NCI-H748 (cell line): ENCODE data around the gene ARHGAP4.

ENCODE experiments used
- DNase-seq: peaks from one replicate; lab custom pipeline; 2025; ENCODE audit not compliant: unreplicated experiment; lab: John Stamatoyannopoulos, UW

The ARHGAP4 gene

GRCh38 chrX:153945956-153946943, 20.2 kb upstream of the ARHGAP4 start:
- DNase-seq: no peak

- DNase-seq: no peak
Measured at GRCh38 chrX:153944800-153945150, 18.7 kb upstream of the ARHGAP4 start.

- DNase-seq: peak; percentile 17
Measured at GRCh38 chrX:153944140-153944799, 18.2 kb upstream of the ARHGAP4 start, which contains the start of gene RENBP. Gene RENBP (minus strand): TSS chrX:153944643. CDS start chrX:153944610, 33 bp downstream.

- no peak for DNase-seq
Measured at GRCh38 chrX:153941336-153942252, 15.5 kb upstream of the ARHGAP4 start.

- DNase-seq: no peak
Measured at GRCh38 chrX:153939573-153939972, 13.5 kb upstream of the ARHGAP4 start.

- no peak for DNase-seq
Measured at GRCh38 chrX:153938226-153938786, 12.2 kb upstream of the ARHGAP4 start.

GRCh38 chrX:153937056-153937455, 11.0 kb upstream of the ARHGAP4 start:
- no peak for DNase-seq

GRCh38 chrX:153935326-153935851, 9.3 kb upstream of the ARHGAP4 start:
- peak; percentile 68 for DNase-seq

- peak; percentile 85 for DNase-seq
Measured at GRCh38 chrX:153934762-153935325, 8.8 kb upstream of the ARHGAP4 start, which contains the start of gene NAA10. Gene NAA10 (minus strand): TSS chrX:153935037. CDS start chrX:153934904, 133 bp downstream.

- DNase-seq: no peak
Measured at GRCh38 chrX:153934148-153934761, 8.2 kb upstream of the ARHGAP4 start.

- no peak for DNase-seq
Measured at GRCh38 chrX:153933748-153934147, 7.7 kb upstream of the ARHGAP4 start.

- DNase-seq: no peak
Measured at GRCh38 chrX:153932220-153932915, 6.3 kb upstream of the ARHGAP4 start.

GRCh38 chrX:153931748-153932147, 5.7 kb upstream of the ARHGAP4 start:
- no peak for DNase-seq

GRCh38 chrX:153931151-153931550, 5.1 kb upstream of the ARHGAP4 start:
- no peak for DNase-seq

- DNase-seq: no peak
Measured at GRCh38 chrX:153930011-153930910, 4.2 kb upstream of the ARHGAP4 start.

- no peak for DNase-seq
Measured at GRCh38 chrX:153929576-153929975, 3.5 kb upstream of the ARHGAP4 start.

GRCh38 chrX:153928846-153929245, 2.8 kb upstream of the ARHGAP4 start:
- DNase-seq: no peak
